GM10847 (cell line): Measurements from ENCODE around the gene RCL1.

Source experiments
- POLR2A ChIP-seq: IDR thresholded peaks from 2 replicates; pipeline ENCODE4 v1.6.1; 2011; ENCODE audit not compliant: insufficient read length; ENCODE audit errors: extremely low read depth

The RCL1 gene

DNA sequence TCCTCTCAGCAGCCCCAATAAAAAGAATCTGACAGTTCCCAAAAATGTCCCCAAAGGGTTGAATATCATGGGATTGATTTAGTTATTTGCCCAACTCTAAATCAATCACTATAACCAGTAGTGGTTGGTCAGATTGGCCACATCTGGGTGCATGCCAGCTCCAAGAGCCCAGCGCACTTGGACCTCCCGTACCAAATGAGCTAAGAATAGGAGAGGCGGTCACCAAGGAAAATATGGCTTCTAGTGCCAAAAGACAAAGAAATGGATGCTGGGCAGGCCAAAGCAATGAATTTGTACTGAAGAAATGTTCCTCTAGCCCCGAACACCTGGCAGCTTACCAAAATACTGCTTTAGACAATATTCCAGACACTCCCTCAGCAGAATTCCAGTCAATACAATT, 80.3 kb downstream of the RCL1 start:
- TF ChIP-seq POLR2A = no peak

GRCh38 chr9:4875559-4875958, 82.8 kb downstream of the RCL1 start:
- no peak for TF ChIP-seq POLR2A

DNA sequence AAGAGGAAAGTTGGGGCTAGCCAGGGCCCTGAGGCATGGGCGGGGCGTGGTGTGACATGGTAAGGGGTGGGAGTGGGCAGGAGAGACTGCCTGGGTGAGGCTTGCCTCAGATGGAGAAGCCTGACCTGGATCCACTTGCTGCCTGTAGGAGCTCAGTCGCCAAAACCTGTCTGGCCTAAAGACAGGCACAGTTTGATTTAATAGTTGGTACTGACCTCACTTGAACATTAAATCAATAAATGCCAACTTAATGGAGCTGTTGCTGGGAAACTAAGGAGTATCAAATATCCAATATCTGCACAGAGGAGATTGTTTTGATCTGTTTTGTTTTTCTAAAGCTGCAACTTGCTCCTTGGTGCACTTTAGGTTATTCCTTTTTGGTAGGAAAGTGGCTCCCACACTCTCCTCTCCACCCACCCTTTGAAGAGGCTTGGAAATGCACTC, 86.4 kb downstream of the RCL1 start:
- no peak for TF ChIP-seq POLR2A

DNA sequence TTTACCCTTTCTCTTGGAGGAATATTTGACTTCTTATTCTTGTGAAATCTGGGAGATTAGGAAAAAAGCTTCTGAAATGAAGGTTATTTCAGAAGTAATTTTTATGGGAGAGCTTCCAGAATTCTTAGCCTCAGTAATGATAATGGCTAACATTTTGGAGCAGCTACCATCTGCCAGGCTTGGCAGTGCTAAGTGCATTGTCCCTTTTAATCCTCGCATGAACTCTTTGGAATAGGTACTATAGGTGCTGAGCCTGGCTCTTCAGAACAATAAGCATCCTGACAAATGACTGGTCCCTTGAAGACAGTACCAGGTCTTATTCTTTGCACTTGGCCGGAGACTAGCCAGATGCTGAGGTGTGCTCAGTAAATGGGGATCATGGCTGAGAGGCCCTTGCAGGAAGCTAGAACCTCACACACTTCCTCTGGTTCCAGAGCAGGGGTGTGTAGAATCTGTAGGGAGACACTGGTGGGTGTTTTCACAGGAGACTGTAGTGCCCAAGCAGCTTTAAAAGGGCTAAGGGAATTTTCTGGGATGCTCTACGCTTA, 90.7 kb downstream of the RCL1 start:
- no peak for TF ChIP-seq POLR2A

DNA sequence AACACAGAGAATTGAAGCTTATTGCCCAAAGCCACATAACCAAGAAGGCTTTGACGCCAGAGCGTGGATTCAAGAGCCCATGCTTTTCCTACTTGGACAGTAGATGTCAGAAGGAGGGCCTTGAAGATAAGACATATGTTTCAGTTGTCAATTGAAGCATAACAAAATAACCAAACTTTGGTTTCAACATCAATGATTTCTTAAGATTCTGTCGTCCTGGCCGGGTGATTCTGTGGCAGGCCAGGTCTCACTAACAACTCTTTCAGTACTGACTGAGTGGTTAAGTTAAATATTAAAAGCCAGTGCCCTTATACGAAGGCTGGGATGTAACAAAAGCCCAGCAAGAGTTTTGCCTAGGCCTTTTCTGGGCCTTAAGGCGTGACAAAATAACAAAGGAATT, 94.0 kb downstream of the RCL1 start:
- TF ChIP-seq POLR2A = no peak

GRCh38 chr9:4887556-4887955, 94.8 kb downstream of the RCL1 start:
- no peak for TF ChIP-seq POLR2A

GRCh38 chr9:4890242-4890641, 97.5 kb downstream of the RCL1 start:
- TF ChIP-seq POLR2A = no peak

- TF ChIP-seq POLR2A = no peak
Observed at GRCh38 chr9:4890929-4891328, 98.2 kb downstream of the RCL1 start.

DNA sequence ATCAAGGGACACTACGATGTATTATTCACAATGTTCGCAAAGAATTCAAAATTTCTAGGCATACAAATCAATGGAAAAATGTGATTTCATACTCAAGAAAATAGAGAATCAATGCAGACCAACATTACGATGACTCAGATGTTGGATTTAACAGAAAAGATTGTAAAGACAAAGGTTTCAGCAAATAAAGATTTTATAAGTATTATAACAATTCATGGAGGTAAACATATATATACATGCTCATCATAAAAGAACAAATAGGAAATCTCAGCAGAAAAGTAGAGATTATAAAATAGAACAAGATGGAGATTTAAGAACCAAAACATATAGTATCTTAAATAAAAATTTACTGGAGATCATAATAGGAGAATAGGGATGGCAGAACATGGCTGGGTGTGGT, 98.9 kb downstream of the RCL1 start:
- TF ChIP-seq POLR2A = no peak

DNA sequence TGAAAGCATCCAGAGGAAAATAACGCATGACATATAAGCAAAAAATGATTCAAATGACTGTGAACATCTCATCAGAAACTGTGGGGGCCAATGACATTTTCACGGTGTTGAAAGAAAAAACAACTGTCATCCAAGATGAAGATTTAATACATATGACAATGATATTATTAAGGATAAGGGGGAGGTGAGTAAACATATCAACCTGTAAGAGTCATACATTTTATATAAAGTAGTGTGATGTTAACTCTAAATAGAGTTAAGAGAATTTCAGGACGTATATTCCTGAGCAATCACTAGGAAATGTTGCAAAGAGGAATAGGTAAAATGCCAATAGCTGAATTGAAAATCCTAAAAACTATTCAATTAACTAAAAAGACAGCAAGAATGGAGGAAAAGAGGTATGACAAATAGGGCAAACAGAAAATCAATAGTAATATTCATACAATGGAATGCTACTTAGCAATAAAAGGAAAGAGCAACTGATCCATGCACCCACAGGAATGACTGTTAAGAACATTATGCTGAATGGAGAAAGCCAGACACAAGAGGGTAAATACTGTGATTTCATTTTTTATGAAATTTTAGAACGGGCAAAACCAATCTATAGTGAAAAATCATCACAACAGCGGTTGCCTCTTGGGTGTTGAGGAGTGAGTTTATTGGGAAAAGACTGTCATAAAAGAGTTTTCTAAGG, 99.9 kb downstream of the RCL1 start:
- TF ChIP-seq POLR2A = no peak

- no peak for TF ChIP-seq POLR2A
Observed at GRCh38 chr9:4894076-4894475, 101.3 kb downstream of the RCL1 start.

DNA sequence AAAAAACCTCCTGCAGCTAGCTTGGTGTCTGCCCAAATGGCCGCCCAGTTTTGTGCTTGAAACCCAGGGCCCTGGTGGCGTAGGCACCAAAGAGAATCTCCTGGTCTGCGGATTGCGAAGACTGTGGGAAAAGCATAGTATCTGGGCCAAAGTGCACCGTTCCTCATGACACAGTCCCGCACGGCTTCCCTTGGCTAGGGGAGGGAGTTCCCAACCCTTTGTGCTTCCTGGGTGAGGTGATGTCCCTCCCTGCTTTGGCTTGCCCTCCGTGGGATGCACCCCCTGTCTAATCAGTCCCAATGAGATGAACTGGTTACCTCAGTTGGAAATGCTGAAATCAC, 109.4 kb downstream of the RCL1 start:
- TF ChIP-seq POLR2A = no peak

DNA sequence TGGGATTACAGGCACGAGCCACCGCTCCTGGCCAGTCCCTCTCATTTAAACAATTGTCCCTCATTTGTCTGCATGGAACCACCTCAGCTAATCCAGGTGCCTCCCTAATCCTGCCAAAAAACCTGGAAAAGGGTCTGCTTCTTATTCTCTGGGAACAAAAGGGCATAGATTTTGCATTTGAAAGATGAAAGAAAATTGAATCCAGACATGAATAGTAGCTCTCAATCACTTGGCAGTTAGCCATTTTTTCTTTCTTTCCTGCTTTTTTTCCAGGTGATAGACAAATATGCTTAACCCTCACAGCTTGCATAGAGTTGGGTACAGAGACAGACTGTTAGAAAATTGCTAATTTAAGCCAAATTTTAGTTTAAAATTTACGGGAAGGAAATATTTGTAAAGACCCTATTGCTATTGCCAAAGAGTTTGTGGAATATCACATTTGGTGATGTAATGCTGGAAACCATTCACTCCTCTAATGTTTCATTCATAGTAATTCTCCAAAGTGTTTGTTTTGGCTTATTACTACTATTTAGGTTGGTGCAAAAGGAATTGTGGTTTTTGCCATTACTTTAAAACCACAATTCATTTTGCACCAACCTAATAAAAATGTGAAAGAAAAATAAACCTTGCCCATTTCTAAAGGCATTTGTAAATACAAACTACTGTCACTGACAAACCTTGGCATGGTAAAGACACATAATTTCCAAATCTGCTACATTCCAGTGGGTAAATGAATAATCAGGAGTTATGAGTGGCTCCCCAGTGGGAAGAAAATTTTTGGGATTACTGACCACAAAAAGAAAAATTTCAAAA, 111.8 kb downstream of the RCL1 start:
- no peak for TF ChIP-seq POLR2A

- no peak for TF ChIP-seq POLR2A
Observed at GRCh38 chr9:4905135-4905490, 112.4 kb downstream of the RCL1 start.
